ENCODE measurements around the gene CTSF.

CTSF gene

GRCh38 chr11:66529655-66530054, 38.8 kb downstream of the CTSF start:
- no peak for DNase-seq

DNA sequence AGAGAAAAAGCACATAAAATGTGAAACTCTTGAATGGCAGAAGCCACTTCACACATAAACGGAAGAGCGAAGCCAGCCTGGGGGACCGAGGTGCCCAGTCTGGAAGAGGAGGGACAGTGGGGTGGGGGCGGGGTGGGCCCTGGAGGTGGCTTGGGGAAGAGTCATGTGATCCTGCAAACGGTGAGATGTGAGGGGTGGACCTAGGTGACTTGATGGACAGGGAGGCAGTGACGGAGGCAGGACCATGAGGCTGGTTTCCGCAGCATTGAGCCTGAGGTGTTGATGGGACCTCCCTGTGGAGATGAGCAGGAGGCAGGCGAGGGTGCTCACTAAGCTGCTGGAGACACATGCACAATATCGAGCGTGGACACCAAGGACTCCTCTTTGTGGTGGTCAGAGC, 39.3 kb downstream of the CTSF start:
- no peak for DNase-seq

GRCh38 chr11:66524304-66525040, 43.9 kb downstream of the CTSF start:
- no peak for DNase-seq

- DNase-seq = no peak
These were observed 44.8 kb downstream of the CTSF start for GRCh38 chr11:66523611-66524010.

Measured in NCI-H1092 (cell line).